NCI-H510A treated with DMSO at 0.1 percent for 48 hours (cell line): ENCODE results near the gene GDI2.

Experiments
- DNase-seq: peaks from one replicate; lab custom pipeline; 2025; lab: John Stamatoyannopoulos, UW

Gene GDI2

GRCh38 chr10:5742116-5742515, 71.1 kb downstream of the GDI2 start:
- DNase-seq = no peak

- DNase-seq = no peak
Measured at GRCh38 chr10:5741276-5741675, 72.0 kb downstream of the GDI2 start.

- DNase-seq = no peak
Measured at GRCh38 chr10:5738427-5738826, 74.8 kb downstream of the GDI2 start.

- DNase-seq = no peak
Measured at GRCh38 chr10:5737352-5737751, 75.9 kb downstream of the GDI2 start.

DNA sequence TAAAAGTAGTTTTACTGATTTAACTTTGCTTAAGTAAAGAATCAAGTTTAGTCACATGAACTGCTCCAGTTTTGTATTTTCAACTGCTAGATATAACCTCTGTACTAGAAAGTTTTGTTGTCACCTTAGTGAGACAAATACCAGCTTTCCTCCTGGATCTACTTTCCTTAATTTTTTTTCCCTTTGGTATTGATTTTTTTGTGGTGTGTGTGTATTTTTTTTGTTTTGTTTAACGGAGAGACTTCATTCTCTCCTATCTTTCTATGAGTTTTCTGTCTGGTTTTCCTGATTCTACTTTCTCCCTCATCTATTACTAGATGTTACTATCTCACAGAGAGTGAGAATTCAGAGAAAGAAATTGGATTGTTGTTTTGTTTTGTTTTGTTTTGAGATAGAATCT, 76.6 kb downstream of the GDI2 start:
- no peak for DNase-seq

DNA sequence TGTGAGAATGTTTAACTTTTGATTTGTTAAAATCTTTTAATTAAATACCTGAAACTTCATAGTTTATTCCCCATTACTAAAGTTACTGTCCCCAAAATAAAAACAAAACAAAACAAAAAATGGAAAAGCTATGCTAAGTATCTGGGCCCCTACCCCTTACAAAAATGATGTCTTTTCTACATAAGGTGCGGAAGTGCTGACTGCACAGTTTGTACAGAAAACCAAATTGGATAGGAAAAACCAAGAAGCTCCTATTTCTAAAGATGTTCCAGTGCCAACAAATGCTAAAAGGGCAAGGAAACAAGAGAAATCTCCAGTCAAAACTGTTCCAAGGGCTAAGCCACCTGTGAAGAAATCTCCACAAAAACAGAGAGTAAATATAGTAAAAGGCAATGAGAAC, 78.1 kb downstream of the GDI2 start:
- no peak for DNase-seq

GRCh38 chr10:5732141-5732540, 81.1 kb downstream of the GDI2 start:
- DNase-seq = no peak

DNA sequence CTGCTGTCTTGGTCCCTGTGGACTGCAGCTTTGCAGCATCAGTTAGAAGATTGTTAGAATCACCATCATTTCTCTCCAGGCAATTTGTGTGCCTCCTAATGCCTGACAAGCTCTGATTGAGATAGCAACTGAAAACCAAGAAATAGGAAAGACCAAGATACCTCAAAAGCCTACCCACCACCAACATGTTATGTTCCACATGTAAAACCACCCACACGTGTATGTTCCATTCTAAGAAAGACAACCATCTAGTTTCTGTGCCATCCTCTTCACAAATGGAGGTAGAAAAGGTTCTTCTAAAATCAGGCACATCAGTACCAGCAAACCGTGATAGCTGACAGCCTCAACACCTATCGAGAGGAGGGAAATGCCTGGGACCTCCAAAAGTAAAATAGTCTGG, 81.7 kb downstream of the GDI2 start:
- DNase-seq = no peak

DNA sequence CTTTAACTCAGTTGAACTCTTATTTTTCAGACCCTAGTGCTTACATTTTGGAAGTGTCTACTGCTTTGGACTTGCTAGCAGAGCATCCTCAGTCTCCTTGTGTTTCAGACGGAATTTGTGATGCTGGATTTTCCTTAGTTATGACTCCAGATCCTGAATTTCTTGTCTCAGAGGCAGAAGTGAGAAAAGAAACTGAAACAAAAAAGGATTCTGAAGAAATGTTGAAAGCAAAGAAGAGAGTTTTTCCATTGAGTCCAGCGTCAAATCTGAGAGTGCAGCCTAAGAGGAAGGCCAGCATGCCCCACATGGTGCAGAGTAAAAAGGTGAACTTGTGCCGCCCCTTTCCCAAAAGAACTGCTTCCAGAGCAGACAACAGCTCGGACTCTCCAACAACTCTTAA, 82.5 kb downstream of the GDI2 start:
- DNase-seq = no peak

DNA sequence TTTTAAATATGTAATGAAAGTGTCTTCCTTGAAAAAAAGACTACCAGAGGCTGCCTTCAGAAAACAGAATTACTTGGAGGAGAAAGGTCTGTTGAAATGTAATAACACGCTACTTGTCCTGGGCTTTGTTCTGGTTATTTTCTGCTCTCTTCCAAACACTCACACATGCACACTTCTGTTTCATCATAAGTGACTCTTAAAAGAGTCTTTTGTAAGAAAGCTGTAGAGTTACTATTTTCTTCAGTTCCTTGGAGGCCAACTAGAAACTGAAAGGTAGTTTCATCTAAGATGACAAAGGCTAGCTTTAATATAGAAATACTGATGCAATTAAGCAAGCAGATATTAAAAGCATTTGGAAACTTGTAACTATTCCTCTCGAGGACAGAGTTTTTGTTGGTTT, 89.5 kb downstream of the GDI2 start:
- no peak for DNase-seq

DNA sequence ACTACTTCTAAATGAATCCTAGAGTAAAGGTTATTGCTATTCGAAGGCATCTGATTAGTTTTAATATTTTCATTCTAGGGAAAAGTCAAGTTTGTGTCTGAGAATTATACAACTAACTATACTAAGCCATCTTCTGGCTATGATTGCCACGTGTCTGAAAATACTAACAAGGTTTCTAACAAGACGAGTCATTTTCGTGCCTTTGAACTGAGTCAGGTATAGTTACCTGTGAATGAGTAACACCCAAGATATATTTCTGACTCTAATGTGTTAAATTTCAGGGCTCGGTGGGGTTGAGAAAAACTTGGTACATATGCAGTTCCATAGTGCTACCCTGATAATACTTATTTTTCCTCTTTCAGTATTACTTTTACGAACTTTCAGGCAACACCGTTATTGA, 93.1 kb downstream of the GDI2 start:
- no peak for DNase-seq

DNA sequence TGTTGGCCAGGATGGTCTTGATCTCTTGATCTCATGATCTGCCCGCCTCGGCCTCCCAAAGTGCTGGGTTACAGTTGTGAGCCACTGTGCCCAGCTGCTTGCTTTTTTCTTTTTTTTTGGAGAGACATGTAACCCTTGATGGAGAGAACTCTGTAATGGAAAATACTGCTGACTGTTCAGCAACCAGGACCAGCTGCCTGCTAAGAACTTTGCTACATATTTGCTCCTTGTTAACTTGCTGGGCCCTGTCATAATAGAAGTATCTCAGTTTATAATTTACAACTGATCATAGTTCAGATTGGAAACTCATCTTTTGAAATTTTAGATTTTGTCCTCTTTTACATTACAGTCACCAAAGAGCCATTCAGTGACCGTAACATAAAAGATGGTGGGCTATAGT, 93.7 kb downstream of the GDI2 start:
- no peak for DNase-seq
